Pancreas (tissue), 10 donors: ENCODE data around the gene DNM2. TPM values are rescaled to one million over a fixed set of nuclear protein-coding genes. Genes with fewer than 3 reads are reported as not detected.

Source experiments
- ATAC-seq, 4 donors: fragments of 200-7000 bp; cut with Tn5 transposase; one replicate each; pipeline versions ENCODE4 v1.8.0 to v1.9.1; 2020; ENCODE audit warnings: mild to moderate bottlenecking in 4 of 4, moderate library complexity in 4 of 4
- DNase-seq, 6 donors: peaks; one replicate each; pipeline ENCODE4 v3.0.0-alpha.2; 2020
- FAIRE-seq: peaks from 2 replicates; lab custom pipeline; 2012; peaks lifted over from hg19 to GRCh38; lab: Jason Lieb, UNC
- H3K27ac ChIP-seq, 4 donors: fragments of 200-600 bp; sonication (generic); 1 replicate in 3 of 4; 2 replicates in 1 of 4; pipeline versions ENCODE4 v1.5.0 to v1.8.0; 2020
- H3K27me3 ChIP-seq, 4 donors: fragments of 200-600 bp; one replicate each; pipeline ENCODE4 v1.8.0; 2021
- H3K36me3 ChIP-seq, 3 donors: fragments of 200-600 bp; sonication (generic) in 1 of 3; one replicate each; pipeline versions ENCODE4 v1.5.0 to v1.8.0; 2020 to 2021
- H3K4me1 ChIP-seq, 3 donors: fragments of 200-600 bp; one replicate each; pipeline ENCODE4 v1.8.0; 2021
- H3K4me3 ChIP-seq, 4 donors: fragments of 200-600 bp; sonication (generic) in 2 of 4; one replicate each; pipeline versions ENCODE4 v1.5.0 to v1.8.0; 2020 to 2021
- H3K9me3 ChIP-seq, 4 donors: fragments of 200-600 bp; one replicate each; pipeline ENCODE4 v1.8.0; 2021
- CTCF ChIP-seq, 4 donors: fragments of 200-600 bp; sonication (generic) in 3 of 4; IDR thresholded peaks; one replicate each; pipeline versions ENCODE4 v1.5.0 to v1.8.0; 2021; ENCODE audit warnings: antibody characterized with exemption in 4 of 4
- WGBS, 2 donors: extraction: QIAGEN DNeasy Blood & Tissue Kit; methylation state at CpG; one replicate each; pipeline ENCODE4 v1.1.7; 2013; 5-methylcytosine and 5-hydroxymethylcytosine counted together
- intact Hi-C, 3 donors: fragments of 100-400 bp; cut with DNase I; formaldehyde crosslinking; loops; one replicate each; pipeline versions ENCODE4 v1.11.1 to v1.14.2; 2022
- polyA plus RNA-seq, 2 donors: library from polyadenylated mRNA; stranded (reverse); fragments of 200-250 nt; gene quantifications; one replicate each; pipeline ENCODE4 v1.2.3, GENCODE V29; 2013
- total RNA-seq, 6 donors: library from RNA; stranded (reverse); fragmentation: NEBNext Ultra II Directional in 4 of 6; extraction: Animal tissue kit (Norgen Biotek cat#: 25700) in 4 of 6; gene quantifications; one replicate each; pipeline versions ENCODE4 v1.2.1 to v1.2.4, GENCODE V29; 2021 to 2023
- donor health status: healthy with polysubstance abuse.
- donor health status: DM: no; HTN: no; CAD: no; lungs with moderate emphysema.
- donor health status: DM: no; HTN: no; CAD: no.
- donor health status: control.
- donor health status: control.
- donor health status: Bipolar disorder and iron deficiency.
- donor health status: DM: yes; HTN: yes; CAD: no.
- donor health status: DM: no; HTN: no; CAD: no.
- donor health status: DM: no; HTN: no; CAD: no.
- donor health status: DM: yes; HTN: yes; CAD: no.

DNM2 gene
- total and polyA plus RNA-seq, 8 donors = 52.5 to 115 (median 88.6) TPM

DNA sequence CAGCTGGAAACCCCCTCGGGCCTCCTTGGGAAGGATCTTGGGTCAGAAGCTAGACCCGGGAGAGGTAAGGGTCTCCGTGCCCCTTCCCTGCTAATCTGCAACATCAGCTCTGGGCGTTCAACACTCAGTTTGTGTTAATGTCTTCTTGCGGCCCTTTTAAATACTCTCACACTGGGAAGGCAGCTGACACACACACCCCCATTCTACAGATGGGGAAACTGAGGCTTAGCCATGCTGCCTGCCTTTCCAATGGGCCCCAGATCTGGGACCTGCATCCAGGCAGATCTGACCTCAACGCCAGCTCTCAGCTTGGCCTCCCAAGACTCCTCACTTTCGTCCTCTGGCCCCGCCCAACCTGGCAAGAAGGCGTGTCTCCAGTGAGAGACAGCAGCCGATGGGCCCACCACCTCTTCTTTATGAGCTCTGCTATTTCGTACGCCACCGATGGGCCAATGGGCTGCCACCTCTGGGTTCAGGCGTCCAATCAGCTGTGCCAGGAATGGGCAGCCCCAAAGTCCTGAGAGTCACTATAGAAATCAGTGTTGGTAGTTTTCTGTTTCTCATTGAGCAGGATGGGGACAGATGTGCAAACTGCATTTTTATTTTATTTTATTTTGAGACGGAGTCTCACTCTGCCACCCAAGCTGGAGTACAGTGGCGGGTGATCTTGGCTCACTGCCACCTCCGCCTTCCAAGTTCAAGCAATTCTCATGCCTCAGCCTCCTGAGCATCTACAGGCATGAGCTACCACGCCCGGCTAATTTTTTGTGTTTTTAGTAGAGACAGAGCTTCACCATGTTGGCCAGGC lies 43.8 kb downstream of the DNM2 start:
- 84 to 86% methylated on average over 19 of the region's 19 CpGs for WGBS, 2 donors

DNA sequence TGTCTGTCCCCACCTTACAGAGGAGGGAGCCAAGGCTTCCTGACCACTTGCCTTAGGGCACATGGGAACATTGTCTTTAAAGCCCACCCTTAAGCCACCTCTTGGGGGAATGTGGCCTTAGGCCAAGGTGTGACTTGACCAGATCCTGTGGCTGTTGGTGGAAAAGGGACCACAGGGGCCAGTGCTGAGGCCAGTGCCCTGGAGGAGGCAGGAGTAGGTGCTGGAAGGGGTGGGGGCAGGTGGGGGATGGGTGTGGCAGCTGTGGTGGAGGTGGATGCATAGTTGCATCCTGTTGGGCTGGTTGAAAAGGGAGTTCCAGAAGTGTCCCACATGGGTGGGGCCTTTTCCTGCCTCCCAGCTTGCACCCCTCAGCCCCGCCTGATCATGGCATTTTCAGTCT lies 44.8 kb downstream of the DNM2 start:
- Histone ChIP-seq H3K4me3 (no peak overlapping the region), H3K4me1 (peaks cover 29 to 37% (median 30%) of the 10 kb centered on the region in 3 donors), H3K27me3 (no peaks in the 10 kb centered on the region), H3K36me3 (peaks cover 0 to 8% (median 0%) of the 10 kb centered on the region in 3 donors), H3K9me3 (no peaks in the 10 kb centered on the region), H3K27ac (peak overlapping the region in 3 of 4 donors; percentile 27 to 55 (median 37))
- 89 to 100% methylated on average over 1 of the region's 1 CpG for WGBS, 2 donors
- ATAC-seq (no peak), DNase-seq (peak in 1 of 6 donors; percentile 41), FAIRE-seq (no peak)
- intact Hi-C loops = no loop called here
- TF ChIP-seq CTCF (IDR thresholded peaks at IDR 0.05) = no peak

More for the DNA sequence above, 43.8 kb downstream of the DNM2 start:
- Histone ChIP-seq H3K4me3 (no peak overlapping the region), H3K36me3 (peaks cover 0 to 8% (median 0%) of the 10 kb centered on the region in 3 donors), H3K27me3 (no peaks in the 10 kb centered on the region), H3K9me3 (no peaks in the 10 kb centered on the region), H3K4me1 (peaks cover 19 to 27% (median 20%) of the 10 kb centered on the region in 3 donors), H3K27ac (peak overlapping the region in 1 of 4 donors; percentile 37)
- no peak for FAIRE-seq
- ATAC-seq = no peak
- DNase-seq = peak in 1 of 6 donors; percentile 62
- intact Hi-C loops = no loop called here
- TF ChIP-seq CTCF (IDR thresholded peaks at IDR 0.05) = no peak

DNA sequence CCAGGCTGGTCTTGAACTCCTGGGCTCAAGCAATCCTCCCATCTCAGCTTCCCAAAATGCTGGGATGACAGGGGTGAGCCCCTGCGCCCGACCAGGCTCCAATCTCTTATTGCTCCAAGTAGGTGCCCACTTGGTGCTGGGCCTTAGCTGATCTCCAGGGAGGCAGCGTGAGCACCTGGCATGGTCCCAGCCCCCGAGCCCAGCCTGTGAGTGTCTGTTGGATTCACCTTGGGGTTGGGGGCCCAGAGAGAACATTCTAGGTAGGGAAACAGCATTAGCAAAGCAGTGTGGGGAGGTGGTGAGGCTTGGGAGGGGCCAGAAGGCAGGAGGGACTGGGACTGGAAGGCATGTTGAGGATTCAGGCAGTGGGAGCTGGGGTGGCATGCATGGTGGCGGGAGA lies 45.5 kb downstream of the DNM2 start:
- ATAC-seq (no peak), DNase-seq (peak in 1 of 6 donors; percentile 51), FAIRE-seq (no peak)
- 71 to 80% methylated on average over 5 of the region's 5 CpGs for WGBS, 2 donors
- intact Hi-C loops = no loop called here
- Histone ChIP-seq H3K27ac (peak overlapping the region in 3 of 4 donors; percentile 55 to 78 (median 78)), H3K27me3 (no peaks in the 10 kb centered on the region), H3K4me3 (no peak overlapping the region), H3K36me3 (peaks cover 0 to 8% (median 0%) of the 10 kb centered on the region in 3 donors), H3K9me3 (no peaks in the 10 kb centered on the region), H3K4me1 (peaks cover 31 to 44% (median 36%) of the 10 kb centered on the region in 3 donors)
- TF ChIP-seq CTCF (IDR thresholded peaks at IDR 0.05) = no peak

GRCh38 chr19:10763828-10764339 lies 46.0 kb downstream of the DNM2 start:
- WGBS, 2 donors = 56 to 63% methylated on average over 11 of the region's 11 CpGs
- peak in 2 of 6 donors; percentile 56 to 85 for DNase-seq
- no peak for ATAC-seq
- Histone ChIP-seq H3K27ac (peak overlapping the region in 3 of 4 donors; percentile 55 to 78 (median 78)), H3K4me3 (no peak overlapping the region), H3K9me3 (no peaks in the 10 kb centered on the region), H3K4me1 (peaks cover 36 to 49% (median 40%) of the 10 kb centered on the region in 3 donors), H3K36me3 (peaks cover 0 to 8% (median 0%) of the 10 kb centered on the region in 3 donors), H3K27me3 (no peaks in the 10 kb centered on the region)
- TF ChIP-seq CTCF (IDR thresholded peaks at IDR 0.05) = no peak
- intact Hi-C loops = no loop called here
- no peak for FAIRE-seq
